ENCODE data around the gene OTOG.

DNA sequence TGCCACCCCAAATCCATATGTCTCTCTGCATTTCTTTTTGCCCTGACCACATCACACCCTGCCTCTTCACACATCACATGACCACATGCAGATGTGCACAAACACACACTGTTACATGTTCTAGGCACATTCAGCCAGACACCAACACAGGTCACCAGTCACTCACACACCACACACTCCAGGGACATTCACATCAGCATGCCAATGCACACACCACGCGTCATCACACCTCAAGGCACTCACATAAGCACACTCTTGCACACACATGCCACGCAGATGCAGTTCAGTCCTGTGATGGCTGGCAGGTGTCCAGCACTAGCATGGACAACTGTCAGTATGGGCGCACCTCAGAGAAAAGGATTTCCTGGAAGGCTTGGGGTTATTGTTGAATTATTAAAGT lies 95.3 kb downstream of the OTOG start:
- no peak for TF ChIP-seq POLR2AphosphoS5 (IDR thresholded peaks at IDR 0.05; ENCODE audit: insufficient read depth in 1 of 2, low read depth in 1 of 2)
- TF ChIP-seq CTCF (IDR thresholded peaks at IDR 0.05): no peak
- no peak for TF ChIP-seq POLR2A (IDR thresholded peaks at IDR 0.05)

Measured in vagina (tissue), 2 donors.